HepG2 (cell line): Measurements from ENCODE around the gene OSBPL2. TPM values are rescaled to one million over a fixed set of nuclear protein-coding genes. Genes with fewer than 3 reads are reported as not detected.

ENCODE experiments used
- GATAD1 ChIP-seq: IDR thresholded peaks from 2 replicates; pipeline ENCODE4 v1.6.1; 2016; ENCODE audit warnings: missing genetic modification reagents, missing compliant biosample characterization
- KAT8 ChIP-seq: IDR thresholded peaks from 2 replicates; pipeline ENCODE4 v1.6.1; 2016; ENCODE audit warnings: missing genetic modification reagents, missing compliant biosample characterization
- MXD4 ChIP-seq: IDR thresholded peaks from 2 replicates; pipeline ENCODE4 v1.6.1; 2016; ENCODE audit warnings: mild to moderate bottlenecking, missing biosample characterization, missing genetic modification reagents
- NFE2 ChIP-seq: sonication (generic); formaldehyde crosslinking; IDR thresholded peaks from 2 replicates; pipeline ENCODE4 v1.4.0; 2020; ENCODE audit warnings: missing genetic modification reagents
- NFIB ChIP-seq: sonication (generic); formaldehyde crosslinking; IDR thresholded peaks from 2 replicates; pipeline ENCODE4 v1.9.0; 2021; ENCODE audit warnings: missing genetic modification reagents, mild to moderate bottlenecking, borderline replicate concordance
- ONECUT2 ChIP-seq: sonication (generic); formaldehyde crosslinking; IDR thresholded peaks from 2 replicates; pipeline ENCODE4 v1.4.0; 2020; ENCODE audit warnings: missing genetic modification reagents
- SIN3A ChIP-seq: IDR thresholded peaks from 2 replicates; pipeline ENCODE4 v1.6.1; 2011; ENCODE audit warnings: low read depth, mild to moderate bottlenecking, control low read depth, low read length, borderline replicate concordance
- SSRP1 ChIP-seq: IDR thresholded peaks from 2 replicates; pipeline ENCODE4 v1.6.1; 2016; ENCODE audit warnings: control low read depth
- STAG1 ChIP-seq: sonication (generic); formaldehyde crosslinking; IDR thresholded peaks from 2 replicates; pipeline ENCODE4 v1.4.0; 2020; ENCODE audit warnings: missing genetic modification reagents
- STAT5B ChIP-seq: sonication (generic); formaldehyde crosslinking; IDR thresholded peaks from 2 replicates; pipeline ENCODE4 v1.4.0; 2020; ENCODE audit warnings: missing genetic modification reagents
- U2AF2 ChIP-seq: fragments of 200-400 bp; formaldehyde crosslinking; IDR thresholded peaks from 2 replicates; pipeline ENCODE4 v1.6.1; 2017; ENCODE audit warnings: low read depth, mild to moderate bottlenecking, low read length
- ZFX ChIP-seq: sonication (generic); formaldehyde crosslinking; IDR thresholded peaks from 2 replicates; pipeline ENCODE4 v1.4.0; 2020; ENCODE audit warnings: mild to moderate bottlenecking, low read depth, missing genetic modification reagents, moderate library complexity
- ZFY ChIP-seq: sonication (generic); formaldehyde crosslinking; IDR thresholded peaks from 2 replicates; pipeline ENCODE4 v1.4.0; 2020; ENCODE audit warnings: missing genetic modification reagents
- ZNF496 ChIP-seq: sonication (generic); formaldehyde crosslinking; IDR thresholded peaks from 2 replicates; pipeline ENCODE4 v1.8.1; 2023; ENCODE audit warnings: mild to moderate bottlenecking, moderate library complexity, missing genetic modification reagents; ENCODE audit not compliant: insufficient replicate concordance
- ZNF501 ChIP-seq: sonication (generic); formaldehyde crosslinking; IDR thresholded peaks from 2 replicates; pipeline ENCODE4 v1.5.1; 2020; ENCODE audit warnings: mild to moderate bottlenecking, moderate library complexity, missing genetic modification reagents
- ZNF615 ChIP-seq: sonication (generic); formaldehyde crosslinking; IDR thresholded peaks from 2 replicates; pipeline ENCODE4 v1.5.0; 2020; ENCODE audit warnings: mild to moderate bottlenecking, missing genetic modification reagents, borderline replicate concordance
- ZNF652 ChIP-seq: IDR thresholded peaks from 2 replicates; pipeline ENCODE4 v1.6.1; 2016; ENCODE audit warnings: low read depth, borderline replicate concordance
- ZNF780A ChIP-seq: sonication (generic); formaldehyde crosslinking; IDR thresholded peaks from 2 replicates; pipeline ENCODE4 v1.8.0; 2022; ENCODE audit warnings: mild to moderate bottlenecking, missing genetic modification reagents, moderate library complexity
- ZNF788 ChIP-seq: sonication (generic); formaldehyde crosslinking; IDR thresholded peaks from 2 replicates; pipeline ENCODE4 v1.5.0; 2020; ENCODE audit warnings: mild to moderate bottlenecking, missing genetic modification reagents, borderline replicate concordance
- ZNF891 ChIP-seq: sonication (generic); formaldehyde crosslinking; IDR thresholded peaks from 2 replicates; pipeline ENCODE4 v1.5.0; 2020; ENCODE audit warnings: mild to moderate bottlenecking, missing genetic modification reagents
- polyA plus RNA-seq, 8 experiments: library from polyadenylated mRNA; depleted of rRNA in 3 of 8; stranded (reverse) in 7 of 8; unstranded in 1 of 8; fragments of >200 nt; fragmentation: Illumina TruSeq in 4 of 8; extraction: Trizol in 4 of 8; gene quantifications; 2 replicates each; pipeline versions ENCODE4 v1.2.1 to v1.2.3, GENCODE V29; 2011 to 2016; ENCODE audit warnings: low read depth in 4 of 8, missing spikeins in 1 of 8, mixed read lengths in 1 of 8; ENCODE audit not compliant: insufficient read depth in 1 of 8
- total RNA-seq, 5 experiments: library from RNA; depleted of rRNA; stranded (reverse); fragments of >200 nt; fragmentation: Illumina TruSeq; extraction: Trizol; gene quantifications; 2 replicates each; pipeline ENCODE4 v1.2.3, GENCODE V29; 2016; ENCODE audit warnings: low read depth in 1 of 5
- TF ChIP-seq, protein P1 (sequence below): sonication (generic); formaldehyde crosslinking; IDR thresholded peaks from 2 replicates; pipeline ENCODE4 v1.5.1; 2020; ENCODE audit warnings: missing genetic modification reagents, mild to moderate bottlenecking, borderline replicate concordance
- TF ChIP-seq, protein P2 (sequence below): sonication (generic); formaldehyde crosslinking; IDR thresholded peaks from 2 replicates; pipeline ENCODE4 v1.4.0; 2020; ENCODE audit warnings: mild to moderate bottlenecking, missing genetic modification reagents

The OSBPL2 gene
- total and polyA plus RNA-seq, 2 of the 13 experiments (the other 11 are each of a cell fraction or from before 2014, with no cell fraction given), result 18.5 to 37.4 TPM

DNA sequence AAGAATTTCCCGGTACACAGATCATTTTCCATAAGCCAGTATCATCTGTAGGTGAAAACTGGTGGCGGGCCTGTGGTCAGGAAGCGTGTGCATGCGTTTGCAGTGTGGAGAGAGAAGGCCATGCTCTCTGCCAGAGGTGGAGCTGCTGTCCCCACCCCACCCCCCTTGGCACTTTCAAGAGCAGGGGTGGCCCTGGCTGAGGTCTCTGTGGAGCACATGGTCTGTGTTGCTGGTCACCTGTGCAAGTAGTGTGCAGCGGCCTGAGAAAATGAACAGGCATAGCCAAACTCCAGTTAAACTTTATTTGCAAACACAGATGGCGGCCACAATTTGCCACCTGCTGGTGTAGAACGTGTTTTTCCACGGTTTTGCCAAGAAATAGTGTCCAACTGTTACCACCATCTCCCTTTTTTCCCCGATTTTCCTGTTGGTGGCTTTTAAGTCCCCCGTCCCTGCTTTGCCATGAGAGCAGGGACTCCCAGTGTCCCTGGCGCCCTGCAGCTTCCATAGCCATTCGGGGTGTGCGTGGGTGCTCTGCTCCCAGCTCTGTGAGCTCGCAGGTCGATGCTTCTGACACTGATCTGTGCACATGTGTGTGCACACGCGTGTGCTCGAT is 66.9 kb downstream of the OSBPL2 start (continued):
- TF ChIP-seq GATAD1 (0 out of 2 replicates have a peak, but pooled peaks have one; percentile 20), ZFY (CRISPR knock-in tag) (peak; percentile 43; the same call in 1 of the 2 replicates), NFIB (no peak), KAT8 (0 out of 2 replicates have a peak, but pooled peaks have one; percentile 20), ZNF891 (CRISPR knock-in tag) (peak; percentile 71), ONECUT2 (CRISPR knock-in tag) (no peak), ZFX (CRISPR knock-in tag) (peak; percentile 71; the same call in 1 of the 2 replicates), STAG1 (CRISPR knock-in tag) (0 out of 2 replicates have a peak, but pooled peaks have one; percentile 24), ZNF780A (CRISPR knock-in tag) (no peak), ZNF615 (no peak), U2AF2 (no peak), ZNF496 (CRISPR knock-in tag) (no peak), NFE2 (no peak), ZNF788 (peak; percentile 53; the same call in 1 of the 2 replicates), MXD4 (CRISPR knock-in tag) (peak; percentile 57; the same call in 1 of the 2 replicates), SIN3A (peak; percentile 56; the same call in 1 of the 2 replicates), SSRP1 (CRISPR knock-in tag) (peak; percentile 63; the same call in 1 of the 2 replicates), STAT5B (CRISPR knock-in tag) (no peak), ZNF652 (CRISPR knock-in tag) (no peak), ZNF501 (peak; percentile 6; the same call in 1 of the 2 replicates)
- TF ChIP-seq, protein P1, sequence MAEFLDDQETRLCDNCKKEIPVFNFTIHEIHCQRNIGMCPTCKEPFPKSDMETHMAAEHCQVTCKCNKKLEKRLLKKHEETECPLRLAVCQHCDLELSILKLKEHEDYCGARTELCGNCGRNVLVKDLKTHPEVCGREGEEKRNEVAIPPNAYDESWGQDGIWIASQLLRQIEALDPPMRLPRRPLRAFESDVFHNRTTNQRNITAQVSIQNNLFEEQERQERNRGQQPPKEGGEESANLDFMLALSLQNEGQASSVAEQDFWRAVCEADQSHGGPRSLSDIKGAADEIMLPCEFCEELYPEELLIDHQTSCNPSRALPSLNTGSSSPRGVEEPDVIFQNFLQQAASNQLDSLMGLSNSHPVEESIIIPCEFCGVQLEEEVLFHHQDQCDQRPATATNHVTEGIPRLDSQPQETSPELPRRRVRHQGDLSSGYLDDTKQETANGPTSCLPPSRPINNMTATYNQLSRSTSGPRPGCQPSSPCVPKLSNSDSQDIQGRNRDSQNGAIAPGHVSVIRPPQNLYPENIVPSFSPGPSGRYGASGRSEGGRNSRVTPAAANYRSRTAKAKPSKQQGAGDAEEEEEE (CRISPR knock-in tag), result no peak
- TF ChIP-seq, protein P2, sequence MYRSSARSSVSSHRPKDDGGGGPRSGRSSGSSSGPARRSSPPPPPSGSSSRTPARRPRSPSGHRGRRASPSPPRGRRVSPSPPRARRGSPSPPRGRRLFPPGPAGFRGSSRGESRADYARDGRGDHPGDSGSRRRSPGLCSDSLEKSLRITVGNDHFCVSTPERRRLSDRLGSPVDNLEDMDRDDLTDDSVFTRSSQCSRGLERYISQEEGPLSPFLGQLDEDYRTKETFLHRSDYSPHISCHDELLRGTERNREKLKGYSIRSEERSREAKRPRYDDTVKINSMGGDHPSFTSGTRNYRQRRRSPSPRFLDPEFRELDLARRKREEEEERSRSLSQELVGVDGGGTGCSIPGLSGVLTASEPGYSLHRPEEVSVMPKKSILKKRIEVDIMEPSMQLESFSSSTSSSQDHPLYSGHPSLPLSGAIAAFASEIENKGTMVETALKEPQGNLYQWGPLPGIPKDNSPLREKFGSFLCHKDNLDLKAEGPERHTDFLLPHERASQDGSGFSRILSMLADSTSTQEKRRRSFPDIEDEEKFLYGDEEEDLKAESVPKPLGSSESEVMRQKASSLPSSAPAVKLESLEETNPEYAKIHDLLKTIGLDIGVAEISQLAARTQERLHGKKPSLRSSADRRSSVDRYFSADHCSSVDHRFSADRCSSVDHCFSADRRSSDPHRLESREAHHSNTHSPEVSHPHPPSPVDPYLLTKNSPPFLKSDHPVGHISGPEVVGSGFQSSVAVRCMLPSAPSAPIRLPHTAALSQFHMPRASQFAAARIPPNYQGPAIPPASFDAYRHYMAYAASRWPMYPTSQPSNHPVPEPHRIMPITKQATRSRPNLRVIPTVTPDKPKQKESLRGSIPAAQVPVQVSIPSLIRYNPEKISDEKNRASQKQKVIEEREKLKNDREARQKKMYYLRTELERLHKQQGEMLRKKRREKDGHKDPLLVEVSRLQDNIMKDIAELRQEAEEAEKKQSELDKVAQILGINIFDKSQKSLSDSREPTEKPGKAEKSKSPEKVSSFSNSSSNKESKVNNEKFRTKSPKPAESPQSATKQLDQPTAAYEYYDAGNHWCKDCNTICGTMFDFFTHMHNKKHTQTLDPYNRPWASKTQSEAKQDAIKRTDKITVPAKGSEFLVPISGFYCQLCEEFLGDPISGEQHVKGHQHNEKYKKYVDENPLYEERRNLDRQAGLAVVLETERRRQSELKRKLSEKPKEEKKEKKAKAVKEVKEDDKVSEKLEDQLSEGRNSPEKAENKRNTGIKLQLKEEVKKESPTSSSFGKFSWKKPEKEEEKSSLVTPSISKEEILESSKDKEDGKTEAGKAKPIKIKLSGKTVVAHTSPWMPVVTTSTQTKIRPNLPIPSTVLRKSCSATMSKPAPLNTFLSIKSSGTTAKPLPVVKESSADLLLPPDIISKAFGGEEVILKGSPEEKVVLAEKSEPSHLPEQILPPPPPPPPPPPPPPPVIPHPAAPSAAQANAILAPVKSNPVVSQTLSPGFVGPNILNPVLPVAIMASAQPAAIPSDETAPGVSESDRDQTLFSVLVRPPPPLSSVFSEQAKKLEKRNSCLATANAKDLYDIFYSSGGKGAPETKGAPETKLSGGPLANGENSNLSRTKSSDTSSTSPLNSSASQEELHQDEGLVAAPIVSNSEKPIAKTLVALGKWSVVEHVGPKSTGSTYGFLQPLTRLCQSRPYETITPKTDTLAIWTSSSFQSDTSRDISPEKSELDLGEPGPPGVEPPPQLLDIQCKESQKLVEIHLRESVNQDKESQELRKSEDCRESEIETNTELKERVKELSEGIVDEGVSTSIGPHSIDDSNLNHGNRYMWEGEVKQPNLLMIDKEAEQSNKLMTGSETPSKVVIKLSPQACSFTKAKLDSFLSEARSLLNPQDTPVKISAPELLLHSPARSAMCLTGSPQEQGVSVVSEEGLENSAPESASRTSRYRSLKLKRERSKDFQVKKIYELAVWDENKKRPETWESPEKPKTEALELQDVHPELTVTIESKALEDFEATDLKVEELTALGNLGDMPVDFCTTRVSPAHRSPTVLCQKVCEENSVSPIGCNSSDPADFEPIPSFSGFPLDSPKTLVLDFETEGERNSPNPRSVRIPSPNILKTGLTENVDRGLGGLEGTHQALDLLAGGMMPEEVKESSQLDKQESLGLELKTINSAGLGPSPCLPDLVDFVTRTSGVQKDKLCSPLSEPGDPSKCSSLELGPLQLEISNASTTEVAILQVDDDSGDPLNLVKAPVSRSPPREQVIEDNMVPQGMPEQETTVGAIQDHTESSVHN, result no peak; the same call in 1 of the 2 replicates
